SK-N-SH (cell line): Measurements from ENCODE around the gene WDR33. TPM values are rescaled to one million over a fixed set of nuclear protein-coding genes. Genes with fewer than 3 reads are reported as not detected.

Experiments
- CTCF ChIA-PET: fragments of 300-600, 350-600 bp; formaldehyde crosslinking; extraction: SDS; loops from one replicate; lab custom pipeline; 2021; lab: Yijun Ruan, JAX
- POLR2A ChIA-PET: fragments of 350-600 bp; sonication (Branson Sonifier 250); formaldehyde crosslinking; extraction: SDS; loops from one replicate; lab custom pipeline; 2020; ENCODE audit warnings: antibody characterized with exemption, inconsistent platforms; lab: Yijun Ruan, JAX
- DNase-seq: peaks from one replicate; pipeline ENCODE4 v3.0.0; 2012
- H2AFZ ChIP-seq: fragments of 200-600 bp; sonication (generic); 2 replicates; pipeline ENCODE4 v1.8.1; 2016; ENCODE audit warnings: antibody characterized with exemption, mild to moderate bottlenecking, low read depth
- H3F3A ChIP-seq: fragments of 200-600 bp; sonication (generic); replicated peaks from 2 replicates; pipeline ENCODE3; 2016; ENCODE audit warnings: antibody characterized with exemption, mild to moderate bottlenecking; ENCODE audit not compliant: insufficient read depth
- H3K27ac ChIP-seq, 2 experiments: fragments of 200-500 bp in 1 of 2; fragments of 200-600 bp in 1 of 2; sonication (Bioruptor generic) in 1 of 2; sonication (generic), shearing (Covaris generic) in 1 of 2; 2 replicates each; pipeline versions ENCODE4 v1.5.1 to v1.6.1; 2014 to 2016; ENCODE audit warnings: low read depth in 2 of 2, inconsistent platforms in 1 of 2, low read length in 1 of 2, mild to moderate bottlenecking in 1 of 2, mixed read lengths in 1 of 2
- H3K27me3 ChIP-seq: fragments of 200-600 bp; sonication (generic), shearing (Covaris generic); 2 replicates; pipeline ENCODE4 v1.6.1; 2016; ENCODE audit warnings: mixed run types; ENCODE audit not compliant: insufficient read depth
- H3K36me3 ChIP-seq, 2 experiments: fragments of 200-500 bp in 1 of 2; fragments of 200-600 bp in 1 of 2; sonication (Bioruptor generic) in 1 of 2; sonication (generic) in 1 of 2; replicated peaks in 1 of 2; 2 replicates each; pipeline versions ENCODE3 to v1.5.1; 2014 to 2016; ENCODE audit warnings: low read length in 1 of 2, mild to moderate bottlenecking in 1 of 2; ENCODE audit not compliant: insufficient read depth in 2 of 2, control insufficient read depth in 1 of 2
- H3K4me1 ChIP-seq, 2 experiments: fragments of 200-500 bp in 1 of 2; fragments of 200-600 bp in 1 of 2; sonication (Bioruptor generic) in 1 of 2; sonication (generic), shearing (Covaris generic) in 1 of 2; 2 replicates each; pipeline versions ENCODE4 v1.5.1 to v1.6.1; 2014 to 2016; ENCODE audit warnings: low read depth in 1 of 2, low read length in 1 of 2, mixed run types in 1 of 2; ENCODE audit not compliant: insufficient read depth in 2 of 2, control insufficient read depth in 1 of 2
- H3K4me2 ChIP-seq: fragments of 200-600 bp; sonication (generic), shearing (Covaris generic); 2 replicates; pipeline ENCODE4 v1.6.1; 2017; ENCODE audit warnings: mixed run types
- H3K4me3 ChIP-seq, 2 experiments: fragments of 200-500 bp in 1 of 2; fragments of 200-600 bp in 1 of 2; sonication (Bioruptor generic) in 1 of 2; sonication (generic), shearing (Covaris generic) in 1 of 2; 2 replicates each; pipeline versions ENCODE4 v1.5.1 to v1.8.1; 2014 to 2016; ENCODE audit warnings: low read depth in 2 of 2, inconsistent platforms in 1 of 2, low read length in 1 of 2, mild to moderate bottlenecking in 1 of 2, mixed read lengths in 1 of 2, moderate library complexity in 1 of 2
- H3K79me2 ChIP-seq: fragments of 200-600 bp; sonication (generic); 2 replicates; pipeline ENCODE4 v1.8.1; 2017; ENCODE audit warnings: mild to moderate bottlenecking; ENCODE audit not compliant: insufficient read depth
- H3K9ac ChIP-seq: fragments of 200-600 bp; sonication (generic); 2 replicates; pipeline ENCODE4 v1.6.1; 2017; ENCODE audit warnings: mixed run types
- H3K9me2 ChIP-seq: fragments of 200-600 bp; sonication (generic); 2 replicates; pipeline ENCODE4 v1.6.1; 2017; ENCODE audit warnings: mixed run types
- H3K9me3 ChIP-seq: fragments of 200-600 bp; sonication (generic); 2 replicates; pipeline ENCODE4 v1.6.1; 2017; ENCODE audit warnings: mixed run types, mild to moderate bottlenecking, moderate library complexity
- H4K20me1 ChIP-seq: fragments of 200-600 bp; sonication (generic); 2 replicates; pipeline ENCODE4 v1.6.1; 2017; ENCODE audit warnings: mild to moderate bottlenecking, mixed run types; ENCODE audit not compliant: insufficient read depth
- CHD2 ChIP-seq: fragments of 150-350 bp; IDR thresholded peaks from 2 replicates; pipeline ENCODE4 v1.6.1; 2018; ENCODE audit warnings: low read length; ENCODE audit not compliant: partially characterized antibody
- FOSL2 ChIP-seq: IDR thresholded peaks from 2 replicates; pipeline ENCODE4 v1.4.0; 2012; ENCODE audit warnings: low read depth, mild to moderate bottlenecking, moderate library complexity, borderline replicate concordance
- FOXJ3 ChIP-seq: sonication (generic); formaldehyde crosslinking; IDR thresholded peaks from 2 replicates; pipeline ENCODE4 v1.5.1; 2020; ENCODE audit warnings: mild to moderate bottlenecking, missing genetic modification reagents
- GABPA ChIP-seq: IDR thresholded peaks from 2 replicates; pipeline ENCODE4 v1.4.0; 2012; ENCODE audit warnings: low read depth, mild to moderate bottlenecking
- JUND ChIP-seq: IDR thresholded peaks from 2 replicates; pipeline ENCODE4 v1.4.0; 2012
- MXI1 ChIP-seq: IDR thresholded peaks from 2 replicates; pipeline ENCODE4 v1.6.1; 2012; ENCODE audit warnings: mild to moderate bottlenecking, low read depth, low read length, improper control_type of control experiment
- NRF1 ChIP-seq: IDR thresholded peaks from 2 replicates; pipeline ENCODE4 v1.6.1; 2012; ENCODE audit warnings: low read depth, mild to moderate bottlenecking, low read length
- RAD21 ChIP-seq: IDR thresholded peaks from 2 replicates; pipeline ENCODE4 v1.6.1; 2012; ENCODE audit warnings: mild to moderate bottlenecking, low read length
- RCOR1 ChIP-seq: fragments of 150-350 bp; IDR thresholded peaks from 2 replicates; pipeline ENCODE4 v1.6.1; 2017; ENCODE audit warnings: antibody characterized with exemption, low read length
- SMC3 ChIP-seq: IDR thresholded peaks from 2 replicates; pipeline ENCODE4 v1.6.1; 2012; ENCODE audit warnings: low read depth, low read length, improper control_type of control experiment
- TAF1 ChIP-seq: IDR thresholded peaks from 2 replicates; pipeline ENCODE4 v1.6.1; 2012; ENCODE audit warnings: low read depth, mild to moderate bottlenecking, low read length, moderate library complexity, borderline replicate concordance
- YY1 ChIP-seq: IDR thresholded peaks from 2 replicates; pipeline ENCODE4 v1.4.0; 2012; ENCODE audit warnings: low read depth, mild to moderate bottlenecking
- WGBS: methylation state at CpG from one replicate; pipeline ENCODE4 v1.1.6; 2017; ENCODE audit warnings: low lambda C conversion rate; 5-methylcytosine and 5-hydroxymethylcytosine counted together
- polyA plus RNA-seq, 3 experiments: library from polyadenylated mRNA; depleted of rRNA; stranded (reverse); fragments of >200 nt; gene quantifications; 2 replicates each; pipeline ENCODE4 v1.2.3, GENCODE V29; 2012
- TF ChIP-seq, protein P1 (sequence below): fragments of 150-350 bp; IDR thresholded peaks from 2 replicates; pipeline ENCODE4 v1.6.1; 2016; ENCODE audit warnings: mild to moderate bottlenecking, low read depth, low read length
- TF ChIP-seq, protein P2 (sequence below): fragments of 150-350 bp; IDR thresholded peaks from 2 replicates; pipeline ENCODE4 v1.6.1; 2017; ENCODE audit warnings: antibody characterized with exemption, low read length, low read depth, borderline replicate concordance
- TF ChIP-seq, protein P3 (sequence below): IDR thresholded peaks from 2 replicates; pipeline ENCODE4 v1.4.0; 2012; ENCODE audit warnings: low read depth, borderline replicate concordance

Gene WDR33
- polyA plus RNA-seq, 1 of the 3 experiments (the other 2 are of a cell fraction), result 12.4 TPM

DNA sequence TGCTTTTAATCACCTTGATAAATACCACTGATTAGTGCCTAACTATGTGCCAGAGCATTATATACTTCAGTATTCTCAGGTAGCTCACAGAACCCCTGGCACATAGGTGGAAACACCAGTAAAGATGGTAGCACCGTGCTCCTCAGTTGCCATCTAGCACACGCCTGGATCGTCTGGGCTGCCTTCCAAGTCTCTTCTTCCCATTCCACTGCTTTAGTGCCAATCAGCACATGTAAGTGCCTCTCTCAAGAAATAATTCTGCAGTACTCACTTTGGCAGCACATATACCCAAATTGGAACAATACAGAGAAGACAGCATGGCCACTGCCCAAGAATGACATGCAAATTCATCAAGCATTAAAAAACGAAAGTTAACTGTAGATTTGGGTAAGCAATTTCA, 34.0 kb upstream of the WDR33 start:
- CTCF ChIA-PET, result no interaction called here
- Histone ChIP-seq H3K9me3 (no peaks in the 10 kb centered on the region), H3K4me2 (no peak overlapping the region), H3K4me1 (no peaks in the 10 kb centered on the region), H3K9me2 (no peaks in the 10 kb centered on the region), H3K79me2 (peaks cover 13% of the 10 kb centered on the region; the same call in 1 of the 2 replicates), H3K27me3 (no peaks in the 10 kb centered on the region), H4K20me1 (no peaks in the 10 kb centered on the region), H3K27ac (no peak overlapping the region), H3K9ac (no peak overlapping the region), H3F3A (peaks cover 8% of the 10 kb centered on the region), H3K4me3 (no peak overlapping the region), H3K36me3 (peaks cover 25 to 29% of the 10 kb centered on the region in 2 experiments), H2AFZ (no peak overlapping the region)
- no peak for DNase-seq
- POLR2A ChIA-PET, result no interaction called here
- TF ChIP-seq MXI1 (no peak), TAF1 (no peak), RCOR1 (no peak), NRF1 (no peak), FOXJ3 (CRISPR knock-in tag) (no peak), FOSL2 (no peak), YY1 (no peak), SMC3 (no peak), CHD2 (no peak), RAD21 (no peak)
- TF ChIP-seq, protein P1, sequence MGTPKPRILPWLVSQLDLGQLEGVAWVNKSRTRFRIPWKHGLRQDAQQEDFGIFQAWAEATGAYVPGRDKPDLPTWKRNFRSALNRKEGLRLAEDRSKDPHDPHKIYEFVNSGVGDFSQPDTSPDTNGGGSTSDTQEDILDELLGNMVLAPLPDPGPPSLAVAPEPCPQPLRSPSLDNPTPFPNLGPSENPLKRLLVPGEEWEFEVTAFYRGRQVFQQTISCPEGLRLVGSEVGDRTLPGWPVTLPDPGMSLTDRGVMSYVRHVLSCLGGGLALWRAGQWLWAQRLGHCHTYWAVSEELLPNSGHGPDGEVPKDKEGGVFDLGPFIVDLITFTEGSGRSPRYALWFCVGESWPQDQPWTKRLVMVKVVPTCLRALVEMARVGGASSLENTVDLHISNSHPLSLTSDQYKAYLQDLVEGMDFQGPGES, result no peak
- TF ChIP-seq, protein P2, sequence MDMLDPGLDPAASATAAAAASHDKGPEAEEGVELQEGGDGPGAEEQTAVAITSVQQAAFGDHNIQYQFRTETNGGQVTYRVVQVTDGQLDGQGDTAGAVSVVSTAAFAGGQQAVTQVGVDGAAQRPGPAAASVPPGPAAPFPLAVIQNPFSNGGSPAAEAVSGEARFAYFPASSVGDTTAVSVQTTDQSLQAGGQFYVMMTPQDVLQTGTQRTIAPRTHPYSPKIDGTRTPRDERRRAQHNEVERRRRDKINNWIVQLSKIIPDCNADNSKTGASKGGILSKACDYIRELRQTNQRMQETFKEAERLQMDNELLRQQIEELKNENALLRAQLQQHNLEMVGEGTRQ, result no peak
- WGBS, result 92% methylated on average over 4 of the region's 4 CpGs

DNA sequence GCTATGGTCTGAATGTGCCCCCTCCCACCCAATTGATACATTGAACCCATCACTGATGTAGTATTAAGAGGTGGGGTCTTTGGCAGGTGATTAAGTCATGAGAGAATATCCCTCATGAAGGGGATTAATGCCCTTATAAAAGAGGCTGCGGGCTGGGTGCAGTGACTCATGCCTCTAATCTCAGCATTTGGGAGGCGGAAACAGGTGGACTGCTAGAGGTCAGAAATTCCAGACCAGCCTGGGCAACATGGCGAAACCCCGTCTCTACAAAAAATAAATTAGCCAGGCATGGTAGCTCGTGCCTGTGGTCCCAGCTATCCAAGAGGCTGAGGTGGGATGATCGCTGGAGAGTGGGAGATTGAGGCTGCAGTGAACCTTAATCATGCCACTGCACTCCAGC, 32.7 kb upstream of the WDR33 start:
- no peak for DNase-seq
- Histone ChIP-seq H3K9me2 (no peaks in the 10 kb centered on the region), H3K9me3 (no peaks in the 10 kb centered on the region), H3K27ac (no peak overlapping the region), H4K20me1 (no peaks in the 10 kb centered on the region), H2AFZ (no peak overlapping the region), H3K79me2 (peaks cover 4% of the 10 kb centered on the region; the same call in 1 of the 2 replicates), H3F3A (peaks cover 4% of the 10 kb centered on the region), H3K4me2 (no peak overlapping the region), H3K36me3 (peaks cover 18 to 24% of the 10 kb centered on the region in 2 experiments), H3K27me3 (no peaks in the 10 kb centered on the region)
- ChIA-PET POLR2A (no interaction called here), CTCF (no interaction called here)
- TF ChIP-seq RCOR1, result no peak
- TF ChIP-seq JUND, result no peak
- no peak for TF ChIP-seq GABPA
- TF ChIP-seq, protein P3, sequence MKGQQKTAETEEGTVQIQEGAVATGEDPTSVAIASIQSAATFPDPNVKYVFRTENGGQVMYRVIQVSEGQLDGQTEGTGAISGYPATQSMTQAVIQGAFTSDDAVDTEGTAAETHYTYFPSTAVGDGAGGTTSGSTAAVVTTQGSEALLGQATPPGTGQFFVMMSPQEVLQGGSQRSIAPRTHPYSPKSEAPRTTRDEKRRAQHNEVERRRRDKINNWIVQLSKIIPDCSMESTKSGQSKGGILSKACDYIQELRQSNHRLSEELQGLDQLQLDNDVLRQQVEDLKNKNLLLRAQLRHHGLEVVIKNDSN, result no peak
- TF ChIP-seq NRF1, result no peak
- TF ChIP-seq, all 33 proteins: peak for 0
- Histone ChIP-seq H3K4me3 (no peak overlapping the region), H3K9ac (no peak overlapping the region), H3K4me1 (no peaks in the 10 kb centered on the region)
- 92% methylated on average over 6 of the region's 6 CpGs for WGBS
